Measurements from ENCODE around the gene DCHS2. TPM values are rescaled to one million over a fixed set of nuclear protein-coding genes. Genes with fewer than 3 reads are reported as not detected.

The DCHS2 gene
- total and polyA plus RNA-seq, 2 of the 8 experiments (the other 6 are each of a cell fraction or from before 2014, with no cell fraction given) = 0.54 to 2.6 TPM

DNA sequence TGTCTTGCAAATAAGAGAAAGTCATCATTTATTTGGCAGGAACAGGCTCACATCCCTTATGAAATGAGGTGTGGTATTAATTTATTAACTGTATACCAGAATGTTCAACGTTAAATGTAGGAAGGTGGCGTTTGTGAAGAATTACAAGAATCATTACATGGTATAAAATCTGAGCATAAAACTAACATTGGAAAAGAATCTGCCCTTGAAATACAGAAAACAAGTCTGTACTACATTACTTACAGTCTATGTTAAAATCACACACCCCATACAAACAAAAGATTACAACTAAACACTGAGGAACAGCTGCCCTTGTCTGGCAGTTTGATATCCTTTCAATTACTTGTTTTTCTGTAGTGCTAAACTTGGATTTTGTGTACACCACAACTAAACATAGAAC lies 131.1 kb downstream of the DCHS2 start:
- Histone ChIP-seq H3K23ac (ENCODE audit: insufficient read length) (no peak overlapping the region), H2BK15ac (ENCODE audit: low read length) (no peak overlapping the region), H3K23me2 (ENCODE audit: low read depth, low read length) (no peaks in the 10 kb centered on the region), H3K14ac (ENCODE audit: insufficient read length) (no peak overlapping the region), H2AK5ac (ENCODE audit: low read depth, low read length) (no peak overlapping the region), H3K4me3 (ENCODE audit: extremely low read depth in 1 of 4, insufficient read depth in 2 of 4, low read depth in 3 of 4, low read length in 4 of 4) (no peak overlapping the region), H4K8ac (ENCODE audit: extremely low read depth, insufficient read depth, low read length) (no peak overlapping the region), H2AFZ (ENCODE audit: low read length) (no peak overlapping the region), H3K56ac (replicated peaks; ENCODE audit: insufficient read length, low read depth, low read length) (no peak overlapping the region), H3K36me3 (ENCODE audit: control insufficient read depth in 2 of 4, insufficient read depth in 4 of 4, low read length in 3 of 4) (no peaks in the 10 kb centered on the region), H2BK20ac (ENCODE audit: low read length) (no peak overlapping the region), H2BK12ac (ENCODE audit: low read depth, low read length) (no peak overlapping the region), H4K5ac (ENCODE audit: insufficient read length, low read depth, low read length) (no peak overlapping the region), H3K4me1 (replicated peaks in 1 of 4; ENCODE audit: control insufficient read depth in 3 of 4, insufficient read depth in 4 of 4, low read length in 3 of 4) (no peaks in the 10 kb centered on the region), H4K20me1 (replicated peaks in 1 of 2; ENCODE audit: control insufficient read depth in 1 of 2, insufficient read depth in 2 of 2, low read length in 2 of 2) (no peaks in the 10 kb centered on the region), H3K9ac (replicated peaks in 1 of 4; ENCODE audit: extremely low read depth in 1 of 4, low read depth in 3 of 4, low read length in 3 of 4) (no peak overlapping the region), H4K91ac (replicated peaks; ENCODE audit: insufficient read length, low read length) (no peak overlapping the region), H3K27me3 (replicated peaks in 1 of 4; ENCODE audit: control insufficient read depth in 3 of 4, extremely low read depth in 1 of 4, insufficient read depth in 3 of 4, low read length in 3 of 4) (no peaks in the 10 kb centered on the region), H3K79me1 (ENCODE audit: low read depth, low read length) (no peaks in the 10 kb centered on the region), H3K4me2 (ENCODE audit: insufficient read depth in 1 of 2, low read depth in 2 of 2, low read length in 2 of 2) (no peak overlapping the region), H3K9me3 (ENCODE audit: insufficient read depth in 2 of 2, low read depth in 1 of 2, low read length in 1 of 2) (no peaks in the 10 kb centered on the region), H2BK120ac (replicated peaks; ENCODE audit: low read depth, low read length) (no peak overlapping the region), H3K18ac (ENCODE audit: extremely low read depth, low read length) (no peak overlapping the region), H2BK5ac (ENCODE audit: low read depth, low read length) (no peak overlapping the region), H3K79me2 (ENCODE audit: control insufficient read depth in 1 of 2, insufficient read depth in 2 of 2, low read length in 2 of 2) (no peaks in the 10 kb centered on the region), H3K4ac (replicated peaks; ENCODE audit: insufficient read length, low read depth, low read length) (no peak overlapping the region), H3K27ac (ENCODE audit: low read depth, low read length) (no peak overlapping the region)
- FAIRE-seq (no peak), DNase-seq (ENCODE audit: low read depth in 1 of 2, low spot score in 2 of 2) (no peak)
- 46% methylated on average over 2 of the region's 2 CpGs; no CpG with 5 or more reads in 1 of the 2 experiments for WGBS, 2 experiments (ENCODE audit: extremely low coverage in 1 of 2, insufficient coverage in 1 of 2, insufficient read length in 1 of 2, insufficient replicate concordance in 2 of 2, low coverage in 1 of 2, low lambda C conversion rate in 2 of 2, missing lambda C conversion rate in 1 of 2)
- POLR2A ChIA-PET (ENCODE audit: partially characterized antibody) = no interaction called here
- CTCF ChIA-PET (ENCODE audit: partially characterized antibody) = interaction anchor here (0.7 to 5.0 kb wide), 2 partner anchors 10 to 540 kb away, joined by 3 to 19 read pairs; no protein-coding TSS in a partner anchor
- TF ChIP-seq POU5F1 (IDR thresholded peaks at IDR 0.05; ENCODE audit: low read depth, low read length) (no peak), CHD2 (IDR thresholded peaks at IDR 0.05; ENCODE audit: low read length) (no peak), RNF2 (IDR thresholded peaks at IDR 0.05; ENCODE audit: borderline replicate concordance, low read depth, low read length, missing control alignments, poor library complexity, severe bottlenecking) (no peak), MAFK (IDR thresholded peaks at IDR 0.05; ENCODE audit: low read depth, low read length) (no peak), SIN3A (conservative IDR thresholded peaks at IDR 0.05 in 1 of 2, IDR thresholded peaks at IDR 0.05 in 1 of 2; ENCODE audit: low read depth in 1 of 2, low read length in 2 of 2) (no peak), RBBP5 (IDR thresholded peaks at IDR 0.05; ENCODE audit: borderline replicate concordance, low read depth, low read length) (no peak), PHF8 (conservative IDR thresholded peaks at IDR 0.05; ENCODE audit: low read depth, low read length) (no peak), TBP (IDR thresholded peaks at IDR 0.05; ENCODE audit: low read depth, low read length) (no peak), SAP30 (IDR thresholded peaks at IDR 0.05; ENCODE audit: insufficient read depth, insufficient replicate concordance, low read length) (no peak), SRF (IDR thresholded peaks at IDR 0.05; ENCODE audit: low read depth, low read length) (no peak), CTBP2 (IDR thresholded peaks at IDR 0.05; ENCODE audit: borderline replicate concordance, insufficient read depth, insufficient read length, low read length) (no peak), NRF1 (IDR thresholded peaks at IDR 0.05; ENCODE audit: low read depth, low read length) (no peak)
- TF ChIP-seq, protein P1, sequence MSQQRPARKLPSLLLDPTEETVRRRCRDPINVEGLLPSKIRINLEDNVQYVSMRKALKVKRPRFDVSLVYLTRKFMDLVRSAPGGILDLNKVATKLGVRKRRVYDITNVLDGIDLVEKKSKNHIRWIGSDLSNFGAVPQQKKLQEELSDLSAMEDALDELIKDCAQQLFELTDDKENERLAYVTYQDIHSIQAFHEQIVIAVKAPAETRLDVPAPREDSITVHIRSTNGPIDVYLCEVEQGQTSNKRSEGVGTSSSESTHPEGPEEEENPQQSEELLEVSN (IDR thresholded peaks at IDR 0.05) = no peak

All from H1 (cell line).